HEK293 (cell line): Measurements from ENCODE around the gene DCN.

Experiments used
- CTCF ChIA-PET: fragments of 350-600 bp; formaldehyde crosslinking; extraction: SDS; loops from one replicate; lab custom pipeline; 2021; ENCODE audit warnings: antibody characterized with exemption; lab: Yijun Ruan, JAX
- POLR2A ChIA-PET: fragments of 300-600 bp; formaldehyde crosslinking; extraction: SDS; loops from one replicate; lab custom pipeline; 2020; ENCODE audit warnings: antibody characterized with exemption, inconsistent platforms; lab: Yijun Ruan, JAX
- H3K27ac ChIP-seq: fragments of 200-500 bp; sonication (Bioruptor generic); 2 replicates; pipeline ENCODE4 v1.5.1; 2014; ENCODE audit warnings: low read depth, low read length, control low read depth, inconsistent platforms; ENCODE audit errors: extremely low read depth
- H3K36me3 ChIP-seq, 2 experiments: fragments of 200-500 bp in 1 of 2; sonication (Bioruptor generic) in 1 of 2; 1 replicate in 1 of 2; 2 replicates in 1 of 2; pipeline ENCODE4 v1.5.1; 2014 to 2017; ENCODE audit warnings: inconsistent platforms in 2 of 2, low read length in 2 of 2; ENCODE audit not compliant: control insufficient read depth in 2 of 2, insufficient read depth in 1 of 2
- H3K4me1 ChIP-seq: fragments of 200-500 bp; sonication (Bioruptor generic); 2 replicates; pipeline ENCODE4 v1.5.1; 2014; ENCODE audit warnings: mild to moderate bottlenecking, low read length, inconsistent platforms; ENCODE audit not compliant: control insufficient read depth, insufficient read depth
- H3K4me3 ChIP-seq: 2 replicates; pipeline ENCODE4 v1.5.1; 2011; ENCODE audit warnings: low read depth, mild to moderate bottlenecking, control low read depth, low read length, moderate library complexity
- H3K9me3 ChIP-seq: fragments of 200-500 bp; sonication (Bioruptor generic); 2 replicates; pipeline ENCODE4 v1.5.1; 2014; ENCODE audit warnings: low read depth, low read length, inconsistent platforms; ENCODE audit not compliant: control insufficient read depth, insufficient read depth
- BCL11B ChIP-seq: fragments of 450-650 bp; formaldehyde crosslinking; IDR thresholded peaks from 2 replicates; pipeline ENCODE4 v1.5.1; 2016; ENCODE audit warnings: low read depth, missing biosample characterization, missing genetic modification characterization
- GLI4 ChIP-seq: fragments of 450-650 bp; formaldehyde crosslinking; IDR thresholded peaks from 2 replicates; pipeline ENCODE4 v1.5.1; 2016; ENCODE audit warnings: missing biosample characterization, missing genetic modification characterization
- HOXD13 ChIP-seq: sonication (generic); formaldehyde crosslinking; IDR thresholded peaks from 2 replicates; pipeline ENCODE4 v1.8.0; 2022; ENCODE audit warnings: missing genetic modification reagents, borderline replicate concordance
- KLF9 ChIP-seq: fragments of 450-650 bp; formaldehyde crosslinking; IDR thresholded peaks from 2 replicates; pipeline ENCODE4 v1.5.1; 2016; ENCODE audit warnings: missing biosample characterization, missing genetic modification characterization, low read depth
- OSR2 ChIP-seq: fragments of 450-650 bp; formaldehyde crosslinking; IDR thresholded peaks from 2 replicates; pipeline ENCODE4 v1.5.1; 2016; ENCODE audit warnings: missing biosample characterization, missing genetic modification characterization
- REPIN1 ChIP-seq: fragments of 450-650 bp; formaldehyde crosslinking; IDR thresholded peaks from 2 replicates; pipeline ENCODE4 v1.5.1; 2017; ENCODE audit warnings: missing biosample characterization, missing genetic modification characterization, low read depth
- TCF7L2 ChIP-seq: IDR thresholded peaks from 2 replicates; pipeline ENCODE4 v1.6.1; 2011; ENCODE audit warnings: low read depth, mild to moderate bottlenecking, inconsistent platforms, low read length, moderate library complexity, borderline replicate concordance
- TRIM28 ChIP-seq: IDR thresholded peaks from 2 replicates; pipeline ENCODE4 v1.6.1; 2011; ENCODE audit warnings: low read length, control low read depth, borderline replicate concordance
- ZBTB17 ChIP-seq: fragments of 450-650 bp; formaldehyde crosslinking; IDR thresholded peaks from 2 replicates; pipeline ENCODE4 v1.5.1; 2016; ENCODE audit warnings: missing biosample characterization, missing genetic modification characterization
- ZNF140 ChIP-seq: fragments of 450-650 bp; formaldehyde crosslinking; IDR thresholded peaks from 2 replicates; pipeline ENCODE4 v1.5.1; 2016; ENCODE audit warnings: missing biosample characterization, missing genetic modification characterization
- ZNF169 ChIP-seq: fragments of 450-650 bp; formaldehyde crosslinking; IDR thresholded peaks from 2 replicates; pipeline ENCODE4 v1.5.1; 2016; ENCODE audit warnings: missing biosample characterization, missing genetic modification characterization
- ZNF239 ChIP-seq: fragments of 450-650 bp; formaldehyde crosslinking; IDR thresholded peaks from 2 replicates; pipeline ENCODE4 v1.5.1; 2016; ENCODE audit warnings: missing biosample characterization, missing genetic modification characterization
- ZNF302 ChIP-seq: fragments of 450-650 bp; formaldehyde crosslinking; IDR thresholded peaks from 2 replicates; pipeline ENCODE4 v1.5.1; 2016; ENCODE audit warnings: missing biosample characterization, missing genetic modification characterization, low read depth
- ZNF350 ChIP-seq: fragments of 450-650 bp; formaldehyde crosslinking; IDR thresholded peaks from 2 replicates; pipeline ENCODE4 v1.5.0; 2017; ENCODE audit warnings: missing biosample characterization, mild to moderate bottlenecking, missing genetic modification characterization
- ZNF416 ChIP-seq: fragments of 450-650 bp; formaldehyde crosslinking; IDR thresholded peaks from 2 replicates; pipeline ENCODE4 v1.5.1; 2016; ENCODE audit warnings: missing biosample characterization, missing genetic modification characterization
- ZNF433 ChIP-seq: fragments of 450-650 bp; formaldehyde crosslinking; IDR thresholded peaks from 2 replicates; pipeline ENCODE4 v1.5.1; 2016; ENCODE audit warnings: missing biosample characterization, missing genetic modification characterization, low read depth
- ZNF660 ChIP-seq: fragments of 450-650 bp; IDR thresholded peaks from 2 replicates; pipeline ENCODE4 v1.5.1; 2018; ENCODE audit warnings: missing biosample characterization, mild to moderate bottlenecking, missing genetic modification characterization
- ZNF664 ChIP-seq: fragments of 450-650 bp; formaldehyde crosslinking; IDR thresholded peaks from 2 replicates; pipeline ENCODE4 v1.5.1; 2016; ENCODE audit warnings: missing biosample characterization, missing genetic modification characterization
- ZNF701 ChIP-seq: fragments of 450-650 bp; formaldehyde crosslinking; IDR thresholded peaks from 2 replicates; pipeline ENCODE4 v1.5.1; 2016; ENCODE audit warnings: missing biosample characterization, missing genetic modification characterization
- ZNF768 ChIP-seq: fragments of 450-650 bp; formaldehyde crosslinking; IDR thresholded peaks from 2 replicates; pipeline ENCODE4 v1.5.1; 2018; ENCODE audit warnings: missing biosample characterization, mild to moderate bottlenecking, missing genetic modification characterization
- TF ChIP-seq, protein P1 (sequence below): fragments of 450-650 bp; formaldehyde crosslinking; IDR thresholded peaks from 2 replicates; pipeline ENCODE4 v1.5.1; 2016; ENCODE audit warnings: missing biosample characterization, missing genetic modification characterization
- TF ChIP-seq, protein P2 (sequence below): fragments of 450-650 bp; formaldehyde crosslinking; IDR thresholded peaks from 2 replicates; pipeline ENCODE4 v1.5.1; 2016; ENCODE audit warnings: missing biosample characterization, missing genetic modification characterization
- TF ChIP-seq, protein P3 (sequence below): fragments of 450-650 bp; formaldehyde crosslinking; IDR thresholded peaks from 2 replicates; pipeline ENCODE4 v1.5.1; 2017; ENCODE audit warnings: missing biosample characterization, missing genetic modification characterization
- TF ChIP-seq, protein P4 (sequence below): fragments of 450-650 bp; formaldehyde crosslinking; IDR thresholded peaks from 2 replicates; pipeline ENCODE4 v1.5.1; 2016; ENCODE audit warnings: missing biosample characterization, missing genetic modification characterization

Gene DCN

DNA sequence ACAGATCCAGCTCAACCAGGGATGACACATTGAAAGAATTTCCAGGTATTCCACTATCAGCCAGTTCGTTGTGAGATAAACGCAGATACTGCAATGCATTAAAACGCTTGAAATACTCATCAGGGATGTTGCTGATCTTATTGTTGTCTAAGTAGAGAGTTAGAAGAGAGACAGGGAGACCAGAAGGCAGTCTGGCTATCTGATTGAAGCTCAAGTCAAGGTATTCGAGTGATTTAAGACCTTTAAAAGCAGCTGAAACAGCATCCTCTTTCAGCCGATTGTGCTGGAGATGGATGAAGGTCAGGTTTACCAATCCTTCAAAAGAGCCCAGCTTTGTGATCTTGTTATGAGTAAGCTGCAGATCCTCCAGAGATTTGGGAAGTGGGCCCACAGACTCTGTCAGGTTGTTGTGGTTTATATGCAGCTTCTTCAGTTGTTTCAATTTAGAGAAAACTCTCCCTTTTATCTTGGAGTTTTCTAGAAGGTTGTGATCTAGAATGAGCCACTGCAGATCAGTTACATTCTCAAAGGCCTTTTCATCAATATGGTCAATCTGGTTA is 74.3 kb downstream of the DCN start:
- CTCF ChIA-PET, result interaction anchor here (0.5 to 6.1 kb wide), 40 partner anchors 9 to 775 kb away, joined by 3 to 84 read pairs (median 5); partner anchors contain the start of gene EPYC
- POLR2A ChIA-PET, result no interaction called here
- Histone ChIP-seq H3K4me1 (0 out of 2 replicates have a peak, but pooled peaks cover 2% of the 10 kb centered on the region), H3K4me3 (no peak overlapping the region), H3K36me3 (no peaks in the 10 kb centered on the region), H3K27ac (no peak overlapping the region), H3K9me3 (no peaks in the 10 kb centered on the region)
- no peak for TF ChIP-seq ZNF701 (tag by site-specific recombination)
- TF ChIP-seq, protein P1, sequence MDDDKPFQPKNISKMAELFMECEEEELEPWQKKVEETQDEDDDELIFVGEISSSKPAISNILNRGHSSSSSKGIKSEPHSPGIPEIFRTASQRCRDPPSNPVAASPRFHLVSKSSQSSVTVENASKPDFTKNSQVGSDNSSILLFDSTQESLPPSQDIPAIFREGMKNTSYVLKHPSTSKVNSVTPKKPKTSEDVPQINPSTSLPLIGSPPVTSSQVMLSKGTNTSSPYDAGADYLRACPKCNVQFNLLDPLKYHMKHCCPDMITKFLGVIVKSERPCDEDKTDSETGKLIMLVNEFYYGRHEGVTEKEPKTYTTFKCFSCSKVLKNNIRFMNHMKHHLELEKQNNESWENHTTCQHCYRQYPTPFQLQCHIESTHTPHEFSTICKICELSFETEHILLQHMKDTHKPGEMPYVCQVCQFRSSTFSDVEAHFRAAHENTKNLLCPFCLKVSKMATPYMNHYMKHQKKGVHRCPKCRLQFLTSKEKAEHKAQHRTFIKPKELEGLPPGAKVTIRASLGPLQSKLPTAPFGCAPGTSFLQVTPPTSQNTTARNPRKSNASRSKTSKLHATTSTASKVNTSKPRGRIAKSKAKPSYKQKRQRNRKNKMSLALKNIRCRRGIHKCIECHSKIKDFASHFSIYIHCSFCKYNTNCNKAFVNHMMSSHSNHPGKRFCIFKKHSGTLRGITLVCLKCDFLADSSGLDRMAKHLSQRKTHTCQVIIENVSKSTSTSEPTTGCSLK, result no peak
- no peak for TF ChIP-seq BCL11B (tag by site-specific recombination)
- no peak for TF ChIP-seq ZNF169 (tag by site-specific recombination)
- no peak for TF ChIP-seq TRIM28
- no peak for TF ChIP-seq TCF7L2
- TF ChIP-seq ZNF239 (tag by site-specific recombination), result no peak
- TF ChIP-seq, protein P2, sequence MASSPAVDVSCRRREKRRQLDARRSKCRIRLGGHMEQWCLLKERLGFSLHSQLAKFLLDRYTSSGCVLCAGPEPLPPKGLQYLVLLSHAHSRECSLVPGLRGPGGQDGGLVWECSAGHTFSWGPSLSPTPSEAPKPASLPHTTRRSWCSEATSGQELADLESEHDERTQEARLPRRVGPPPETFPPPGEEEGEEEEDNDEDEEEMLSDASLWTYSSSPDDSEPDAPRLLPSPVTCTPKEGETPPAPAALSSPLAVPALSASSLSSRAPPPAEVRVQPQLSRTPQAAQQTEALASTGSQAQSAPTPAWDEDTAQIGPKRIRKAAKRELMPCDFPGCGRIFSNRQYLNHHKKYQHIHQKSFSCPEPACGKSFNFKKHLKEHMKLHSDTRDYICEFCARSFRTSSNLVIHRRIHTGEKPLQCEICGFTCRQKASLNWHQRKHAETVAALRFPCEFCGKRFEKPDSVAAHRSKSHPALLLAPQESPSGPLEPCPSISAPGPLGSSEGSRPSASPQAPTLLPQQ (tag by site-specific recombination), result no peak
- no peak for TF ChIP-seq KLF9 (tag by site-specific recombination)
- TF ChIP-seq ZBTB17 (tag by site-specific recombination), result no peak
- no peak for TF ChIP-seq ZNF416 (tag by site-specific recombination)
- no peak for TF ChIP-seq ZNF433
- TF ChIP-seq, protein P3, sequence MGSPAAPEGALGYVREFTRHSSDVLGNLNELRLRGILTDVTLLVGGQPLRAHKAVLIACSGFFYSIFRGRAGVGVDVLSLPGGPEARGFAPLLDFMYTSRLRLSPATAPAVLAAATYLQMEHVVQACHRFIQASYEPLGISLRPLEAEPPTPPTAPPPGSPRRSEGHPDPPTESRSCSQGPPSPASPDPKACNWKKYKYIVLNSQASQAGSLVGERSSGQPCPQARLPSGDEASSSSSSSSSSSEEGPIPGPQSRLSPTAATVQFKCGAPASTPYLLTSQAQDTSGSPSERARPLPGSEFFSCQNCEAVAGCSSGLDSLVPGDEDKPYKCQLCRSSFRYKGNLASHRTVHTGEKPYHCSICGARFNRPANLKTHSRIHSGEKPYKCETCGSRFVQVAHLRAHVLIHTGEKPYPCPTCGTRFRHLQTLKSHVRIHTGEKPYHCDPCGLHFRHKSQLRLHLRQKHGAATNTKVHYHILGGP (tag by site-specific recombination), result no peak
- TF ChIP-seq REPIN1 (tag by site-specific recombination), result no peak

DNA sequence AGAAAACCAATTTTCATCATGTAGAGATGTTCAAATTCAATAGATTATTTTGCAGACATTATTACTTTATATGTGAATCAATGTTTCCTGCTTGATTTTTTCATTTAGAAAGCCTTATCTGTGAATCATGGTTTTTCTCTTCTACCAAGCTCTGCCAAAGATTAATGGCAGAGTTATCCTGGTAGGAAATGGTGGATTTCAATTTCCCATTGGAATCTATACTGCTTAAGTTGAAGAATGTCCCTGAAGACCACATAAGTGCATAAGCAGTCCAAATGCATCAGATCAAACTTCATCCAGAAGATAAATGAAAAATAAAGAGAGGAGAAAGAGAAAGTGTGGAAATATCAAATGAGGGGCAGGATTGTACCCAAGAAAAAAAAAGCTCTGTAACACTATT is 76.3 kb downstream of the DCN start:
- Histone ChIP-seq H3K27ac (no peak overlapping the region), H3K9me3 (no peaks in the 10 kb centered on the region), H3K4me1 (0 out of 2 replicates have a peak, but pooled peaks cover under 1% of the 10 kb centered on the region), H3K4me3 (no peak overlapping the region), H3K36me3 (no peaks in the 10 kb centered on the region)
- ChIA-PET POLR2A (no interaction called here), CTCF (interaction anchor here (0.6 kb wide), 1 partner anchor 256 kb away, joined by 4 read pairs; no protein-coding TSS in a partner anchor)
- TF ChIP-seq, protein P4, sequence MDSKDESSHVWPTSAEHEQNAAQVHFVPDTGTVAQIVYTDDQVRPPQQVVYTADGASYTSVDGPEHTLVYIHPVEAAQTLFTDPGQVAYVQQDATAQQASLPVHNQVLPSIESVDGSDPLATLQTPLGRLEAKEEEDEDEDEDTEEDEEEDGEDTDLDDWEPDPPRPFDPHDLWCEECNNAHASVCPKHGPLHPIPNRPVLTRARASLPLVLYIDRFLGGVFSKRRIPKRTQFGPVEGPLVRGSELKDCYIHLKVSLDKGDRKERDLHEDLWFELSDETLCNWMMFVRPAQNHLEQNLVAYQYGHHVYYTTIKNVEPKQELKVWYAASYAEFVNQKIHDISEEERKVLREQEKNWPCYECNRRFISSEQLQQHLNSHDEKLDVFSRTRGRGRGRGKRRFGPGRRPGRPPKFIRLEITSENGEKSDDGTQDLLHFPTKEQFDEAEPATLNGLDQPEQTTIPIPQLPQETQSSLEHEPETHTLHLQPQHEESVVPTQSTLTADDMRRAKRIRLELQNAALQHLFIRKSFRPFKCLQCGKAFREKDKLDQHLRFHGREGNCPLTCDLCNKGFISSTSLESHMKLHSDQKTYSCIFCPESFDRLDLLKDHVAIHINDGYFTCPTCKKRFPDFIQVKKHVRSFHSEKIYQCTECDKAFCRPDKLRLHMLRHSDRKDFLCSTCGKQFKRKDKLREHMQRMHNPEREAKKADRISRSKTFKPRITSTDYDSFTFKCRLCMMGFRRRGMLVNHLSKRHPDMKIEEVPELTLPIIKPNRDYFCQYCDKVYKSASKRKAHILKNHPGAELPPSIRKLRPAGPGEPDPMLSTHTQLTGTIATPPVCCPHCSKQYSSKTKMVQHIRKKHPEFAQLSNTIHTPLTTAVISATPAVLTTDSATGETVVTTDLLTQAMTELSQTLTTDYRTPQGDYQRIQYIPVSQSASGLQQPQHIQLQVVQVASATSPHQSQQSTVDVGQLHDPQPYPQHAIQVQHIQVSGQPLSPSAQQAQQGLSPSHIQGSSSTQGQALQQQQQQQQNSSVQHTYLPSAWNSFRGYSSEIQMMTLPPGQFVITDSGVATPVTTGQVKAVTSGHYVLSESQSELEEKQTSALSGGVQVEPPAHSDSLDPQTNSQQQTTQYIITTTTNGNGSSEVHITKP (tag by site-specific recombination), result no peak
- TF ChIP-seq ZNF140 (tag by site-specific recombination), result no peak
- no peak for TF ChIP-seq HOXD13 (CRISPR knock-in tag)
- TF ChIP-seq ZNF664 (tag by site-specific recombination), result no peak
- TF ChIP-seq ZNF350, result no peak
- TF ChIP-seq ZNF768, result no peak
- no peak for TF ChIP-seq GLI4
- TF ChIP-seq ZNF302 (tag by site-specific recombination), result no peak
- no peak for TF ChIP-seq ZNF660 (tag by site-specific recombination)
- TF ChIP-seq OSR2 (tag by site-specific recombination), result no peak
